Liver (tissue), 9 donors: ENCODE measurements around the gene UQCRH. TPM values are rescaled to one million over a fixed set of nuclear protein-coding genes. Genes with fewer than 3 reads are reported as not detected.

Source experiments
- DNase-seq: peaks from one replicate; pipeline ENCODE4 v3.0.0-alpha.2; 2017; ENCODE audit warnings: low spot score
- H3K27ac ChIP-seq, 2 donors: one replicate each; pipeline ENCODE4 v1.7.0; 2013; ENCODE audit warnings: inconsistent platforms in 2 of 2, low read length in 2 of 2, control low read depth in 1 of 2, low read depth in 1 of 2, mild to moderate bottlenecking in 1 of 2
- H3K27me3 ChIP-seq, 4 donors: one replicate each; pipeline versions ENCODE4 v1.6.1 to v1.7.0; 2013; ENCODE audit warnings: low read length in 3 of 4, inconsistent platforms in 1 of 4, mild to moderate bottlenecking in 1 of 4, moderate library complexity in 1 of 4; ENCODE audit not compliant: control insufficient read depth in 4 of 4, insufficient read depth in 4 of 4
- H3K36me3 ChIP-seq, 4 donors: one replicate each; pipeline versions ENCODE4 v1.6.1 to v1.7.0; 2013; ENCODE audit warnings: low read length in 3 of 4, mild to moderate bottlenecking in 3 of 4, low read depth in 1 of 4, moderate library complexity in 1 of 4; ENCODE audit not compliant: control insufficient read depth in 4 of 4, insufficient read depth in 3 of 4
- H3K4me1 ChIP-seq, 4 donors: one replicate each; pipeline versions ENCODE4 v1.6.1 to v1.7.0; 2013; ENCODE audit warnings: low read length in 3 of 4, mild to moderate bottlenecking in 3 of 4, moderate library complexity in 1 of 4; ENCODE audit not compliant: control insufficient read depth in 4 of 4, insufficient read depth in 4 of 4
- H3K4me3 ChIP-seq, 3 donors: one replicate each; pipeline versions ENCODE4 v1.6.1 to v1.7.0; 2013; ENCODE audit warnings: low read length in 3 of 3, control low read depth in 1 of 3, low read depth in 1 of 3, mild to moderate bottlenecking in 1 of 3
- H3K9ac ChIP-seq, 2 donors: one replicate each; pipeline ENCODE4 v1.7.0; 2013; ENCODE audit warnings: low read length in 2 of 2, mild to moderate bottlenecking in 2 of 2, moderate library complexity in 2 of 2, control low read depth in 1 of 2, low read depth in 1 of 2
- H3K9me3 ChIP-seq, 4 donors: one replicate each; pipeline versions ENCODE4 v1.6.1 to v1.7.0; 2013; ENCODE audit warnings: low read length in 3 of 4; ENCODE audit not compliant: control insufficient read depth in 4 of 4
- CTCF ChIP-seq: fragments of 150-350 bp; IDR thresholded peaks from 2 replicates; pipeline ENCODE4 v1.5.1; 2017; ENCODE audit warnings: improper control_type of control experiment, low read depth, low read length; ENCODE audit not compliant: missing input control
- EGR1 ChIP-seq, 2 donors: IDR thresholded peaks; 2 replicates each; pipeline ENCODE4 v1.6.1; 2016 to 2018; ENCODE audit warnings: antibody characterized with exemption in 2 of 2, low read depth in 2 of 2
- FOXA1 ChIP-seq: IDR thresholded peaks from 2 replicates; pipeline ENCODE4 v1.6.1; 2016; ENCODE audit warnings: antibody characterized with exemption
- FOXA2 ChIP-seq: IDR thresholded peaks from 2 replicates; pipeline ENCODE4 v1.6.1; 2016; ENCODE audit warnings: antibody characterized with exemption
- GABPA ChIP-seq, 2 donors: IDR thresholded peaks in 1 of 2; conservative IDR thresholded peaks in 1 of 2; 2 replicates each; pipeline ENCODE4 v1.6.1; 2016; ENCODE audit warnings: antibody characterized with exemption in 2 of 2, mild to moderate bottlenecking in 1 of 2, moderate library complexity in 1 of 2
- JUND ChIP-seq, 2 donors: IDR thresholded peaks; 2 replicates each; pipeline ENCODE4 v1.6.1; 2016; ENCODE audit warnings: antibody characterized with exemption in 2 of 2
- MAX ChIP-seq: IDR thresholded peaks from 2 replicates; pipeline ENCODE4 v1.6.1; 2016; ENCODE audit warnings: antibody characterized with exemption
- NR2F2 ChIP-seq: IDR thresholded peaks from 2 replicates; pipeline ENCODE4 v1.6.1; 2016; ENCODE audit warnings: antibody characterized with exemption
- RAD21 ChIP-seq, 2 donors: IDR thresholded peaks; 2 replicates each; pipeline ENCODE4 v1.6.1; 2016; ENCODE audit warnings: antibody characterized with exemption in 2 of 2, mild to moderate bottlenecking in 2 of 2
- REST ChIP-seq: IDR thresholded peaks from 2 replicates; pipeline ENCODE4 v1.6.1; 2016; ENCODE audit warnings: antibody characterized with exemption, mild to moderate bottlenecking
- RXRA ChIP-seq, 2 donors: IDR thresholded peaks; 2 replicates each; pipeline ENCODE4 v1.6.1; 2017 to 2018; ENCODE audit warnings: antibody characterized with exemption in 2 of 2, mild to moderate bottlenecking in 1 of 2
- SP1 ChIP-seq: IDR thresholded peaks from 2 replicates; pipeline ENCODE4 v1.6.1; 2018; ENCODE audit warnings: antibody characterized with exemption, mild to moderate bottlenecking
- TAF1 ChIP-seq: conservative IDR thresholded peaks from 2 replicates; pipeline ENCODE4 v1.6.1; 2016; ENCODE audit warnings: antibody characterized with exemption, mild to moderate bottlenecking
- YY1 ChIP-seq: IDR thresholded peaks from 2 replicates; pipeline ENCODE4 v1.6.1; 2016; ENCODE audit warnings: antibody characterized with exemption, mild to moderate bottlenecking
- ZBTB33 ChIP-seq: IDR thresholded peaks from 2 replicates; pipeline ENCODE4 v1.6.1; 2016; ENCODE audit warnings: antibody characterized with exemption
- WGBS: extraction: QIAGEN DNeasy Blood & Tissue Kit; methylation state at CpG from one replicate; pipeline ENCODE4 v1.1.7; 2013; 5-methylcytosine and 5-hydroxymethylcytosine counted together
- polyA plus RNA-seq, 2 donors: library from polyadenylated mRNA; stranded (reverse) in 1 of 2; unstranded in 1 of 2; fragments of 200-250 nt in 1 of 2; fragments of >200 nt in 1 of 2; fragmentation: Nextera tagmentation in 1 of 2; extraction: Ambion mirVana in 1 of 2; gene quantifications; one replicate each; pipeline versions ENCODE4 v1.2.1 to v1.2.3, GENCODE V29; 2013 to 2015
- total RNA-seq, 2 donors: library from RNA; depleted of rRNA; stranded (reverse); fragments of >200 nt; gene quantifications; one replicate each; pipeline ENCODE4 v1.2.3, GENCODE V29; 2014
- donor health status: healthy.
- donor health status: healthy.
- donor health status: healthy.
- donor health status: healthy.
- donor health status: healthy.

UQCRH gene
- total and polyA plus RNA-seq, 4 donors, result 158 to 220 (median 201) TPM

GRCh38 chr1:46284058-46284457 lies 19.4 kb upstream of the UQCRH start:
- H3K9me3 ChIP-seq, result no peaks in the 10 kb centered on the region
- no peak for DNase-seq
- no peak for TF ChIP-seq RXRA (IDR thresholded peaks at IDR 0.05)
- no peak for TF ChIP-seq JUND (IDR thresholded peaks at IDR 0.05)
- TF ChIP-seq CTCF, result no peak
- TF ChIP-seq FOXA1, result no peak
- TF ChIP-seq FOXA2, result no peak
- no peak for TF ChIP-seq TAF1
- TF ChIP-seq ZBTB33, result no peak
- no peak for TF ChIP-seq SP1
- TF ChIP-seq REST, result no peak
- no peak for TF ChIP-seq YY1
- TF ChIP-seq GABPA (IDR thresholded peaks at IDR 0.05 in 1 of 2, conservative IDR thresholded peaks at IDR 0.05 in 1 of 2), result no peak
- TF ChIP-seq NR2F2, result no peak
- TF ChIP-seq EGR1 (IDR thresholded peaks at IDR 0.05; ENCODE audit: low read depth in 2 of 2), result no peak
- no peak for TF ChIP-seq MAX
- no peak for TF ChIP-seq RAD21 (IDR thresholded peaks at IDR 0.05)
- no peak overlapping the region for H3K9ac ChIP-seq
- H3K36me3 ChIP-seq, result peaks cover 21 to 63% (median 42%) of the 10 kb centered on the region in 4 donors
- WGBS, result 98% methylated on average over 1 of the region's 1 CpG
- no peak overlapping the region for H3K4me3 ChIP-seq
- H3K27ac ChIP-seq, result no peak overlapping the region
- no peaks in the 10 kb centered on the region for H3K27me3 ChIP-seq
- H3K4me1 ChIP-seq, result no peaks in the 10 kb centered on the region
